CD4-positive, alpha-beta T cell treated with Interleukin-10 for 1 hour (primary cell): ENCODE data around the gene SLC4A1.

Source experiments
- DNase-seq: peaks from one replicate; pipeline ENCODE4 v3.0.0-alpha.2; 2020

SLC4A1 gene

GRCh38 chr17:44203731-44204440 lies 64.0 kb downstream of the SLC4A1 start:
- peak; percentile 71 for DNase-seq

GRCh38 chr17:44202756-44203155 lies 65.2 kb downstream of the SLC4A1 start:
- no peak for DNase-seq

- no peak for DNase-seq
These were observed 67.3 kb downstream of the SLC4A1 start for GRCh38 chr17:44200478-44201155.

- DNase-seq: peak; percentile 99
These were observed 68.1 kb downstream of the SLC4A1 start, which contains the start of gene ATXN7L3 for GRCh38 chr17:44199553-44200477. ATXN7L3 (minus strand) TSS chr17:44199884; CDS start chr17:44198070, 1,814 bp downstream.

GRCh38 chr17:44198721-44199552 lies 69.0 kb downstream of the SLC4A1 start:
- peak; percentile 67 for DNase-seq
